BLaER1 treated with 17β-estradiol and CSF1 and Interleukin-3, amounts not matched to agents 10 nM and 100 nM (cell line): ENCODE results near the gene FAM174B.
"Not testable (repeated sequence)": the region's sequence is repeated elsewhere in the genome, so short reads cannot be mapped to it uniquely, and the experiment has no call there.

Experiments used
- H3K27ac ChIP-seq, 11 experiments: shearing (Covaris generic); formaldehyde crosslinking; 2 replicates each; pipeline ENCODE4 v1.8.1; 2022
- H3K27me3 ChIP-seq, 11 experiments: shearing (Covaris generic); formaldehyde crosslinking; 2 replicates each; pipeline ENCODE4 v1.8.1; 2022
- H3K36me3 ChIP-seq, 11 experiments: shearing (Covaris generic); formaldehyde crosslinking; 2 replicates each; pipeline ENCODE4 v1.8.1; 2022
- H3K4me1 ChIP-seq, 10 experiments: shearing (Covaris generic); formaldehyde crosslinking; 2 replicates each; pipeline ENCODE4 v1.8.1; 2022
- H3K4me2 ChIP-seq, 11 experiments: shearing (Covaris generic); formaldehyde crosslinking; 2 replicates each; pipeline ENCODE4 v1.8.1; 2022
- H3K4me3 ChIP-seq, 10 experiments: shearing (Covaris generic); formaldehyde crosslinking; 2 replicates each; pipeline ENCODE4 v1.8.1; 2022
- H3K9ac ChIP-seq, 11 experiments: shearing (Covaris generic); formaldehyde crosslinking; 2 replicates each; pipeline ENCODE4 v1.8.1; 2022
- H3K9me3 ChIP-seq, 11 experiments: shearing (Covaris generic); formaldehyde crosslinking; replicated peaks in 1 of 11; 2 replicates each; pipeline ENCODE4 v1.8.1; 2022
- H4K20me1 ChIP-seq, 11 experiments: shearing (Covaris generic); formaldehyde crosslinking; 2 replicates each; pipeline ENCODE4 v1.8.1; 2022
- Cebpa-rat ChIP-seq, 11 experiments: shearing (Covaris generic); IDR thresholded peaks; 2 replicates each; pipeline ENCODE4 v1.8.1; 2022

FAM174B gene

GRCh38 chr15:92612891-92613290 is 42.7 kb downstream of the FAM174B start:
- Histone ChIP-seq H3K4me3 (no peak overlapping the region), H3K9ac (no peak overlapping the region), H3K27me3 (no peaks in the 10 kb centered on the region), H3K9me3 (peaks cover 0 to 5% (median 0%) of the 10 kb centered on the region in 11 experiments; a peak in 3 of 22 replicates), H3K4me1 (peaks cover 0 to 7% (median 5%) of the 10 kb centered on the region in 10 experiments; a peak in 7 of 20 replicates), H4K20me1 (no peaks in the 10 kb centered on the region), H3K27ac (no peak overlapping the region), H3K36me3 (no peaks in the 10 kb centered on the region), H3K4me2 (no peak overlapping the region)
- no peak for TF ChIP-seq Cebpa-rat (IDR thresholded peaks at IDR 0.05)

- no peak overlapping the region for H3K4me2 ChIP-seq
- no peak overlapping the region for H3K9ac ChIP-seq
- TF ChIP-seq Cebpa-rat (IDR thresholded peaks at IDR 0.05) = no peak
- H3K9me3 ChIP-seq = peaks cover 0 to 5% (median 0%) of the 10 kb centered on the region in 11 experiments; a peak in 3 of 22 replicates
- no peak overlapping the region for H3K27ac ChIP-seq
- no peak overlapping the region for H3K4me3 ChIP-seq
- no peaks in the 10 kb centered on the region for H3K36me3 ChIP-seq
- H4K20me1 ChIP-seq = no peaks in the 10 kb centered on the region
- H3K4me1 ChIP-seq = peaks cover 0 to under 1% (median 0%) of the 10 kb centered on the region in 10 experiments; a peak in 1 of 20 replicates
- no peaks in the 10 kb centered on the region for H3K27me3 ChIP-seq
Measured at GRCh38 chr15:92611995-92612745, 43.4 kb downstream of the FAM174B start.

- Histone ChIP-seq H3K4me1 (no peaks in the 10 kb centered on the region), H3K27me3 (no peaks in the 10 kb centered on the region), H3K9me3 (peaks cover 0 to 12% (median 7%) of the 10 kb centered on the region in 11 experiments; a peak in 14 of 22 replicates), H3K36me3 (no peaks in the 10 kb centered on the region), H3K4me2 (no peak overlapping the region), H3K27ac (no peak overlapping the region), H4K20me1 (no peaks in the 10 kb centered on the region), H3K4me3 (no peak overlapping the region), H3K9ac (no peak overlapping the region)
- TF ChIP-seq Cebpa-rat (IDR thresholded peaks at IDR 0.05) = no peak
Measured at GRCh38 chr15:92611150-92611549, 44.4 kb downstream of the FAM174B start.

GRCh38 chr15:92610101-92610520 is 45.5 kb downstream of the FAM174B start:
- H3K9ac ChIP-seq = no peak overlapping the region
- H3K4me1 ChIP-seq = no peaks in the 10 kb centered on the region
- H4K20me1 ChIP-seq = no peaks in the 10 kb centered on the region
- H3K27me3 ChIP-seq = no peaks in the 10 kb centered on the region
- no peak for TF ChIP-seq Cebpa-rat (IDR thresholded peaks at IDR 0.05)
- no peak overlapping the region for H3K27ac ChIP-seq
- H3K36me3 ChIP-seq = no peaks in the 10 kb centered on the region
- H3K4me2 ChIP-seq = no peak overlapping the region
- no peak overlapping the region for H3K4me3 ChIP-seq
- peaks cover 0 to 20% (median 12%) of the 10 kb centered on the region in 11 experiments; a peak in 16 of 22 replicates for H3K9me3 ChIP-seq

GRCh38 chr15:92608866-92609700 is 46.5 kb downstream of the FAM174B start:
- no peaks in the 10 kb centered on the region for H3K27me3 ChIP-seq
- no peaks in the 10 kb centered on the region for H3K36me3 ChIP-seq
- H3K4me1 ChIP-seq = no peaks in the 10 kb centered on the region
- H3K27ac ChIP-seq = no peak overlapping the region
- no peak for TF ChIP-seq Cebpa-rat (IDR thresholded peaks at IDR 0.05)
- no peak overlapping the region for H3K4me2 ChIP-seq
- no peak overlapping the region for H3K9ac ChIP-seq
- no peaks in the 10 kb centered on the region for H4K20me1 ChIP-seq
- no peak overlapping the region for H3K4me3 ChIP-seq
- peaks cover 0 to 25% (median 15%) of the 10 kb centered on the region in 11 experiments; a peak in 17 of 22 replicates for H3K9me3 ChIP-seq

- H3K4me2 ChIP-seq, H3K4me1 ChIP-seq, H4K20me1 ChIP-seq, H3K9ac ChIP-seq, H3K27ac ChIP-seq, H3K36me3 ChIP-seq, H3K27me3 ChIP-seq, H3K4me3 ChIP-seq: not testable (repeated sequence)
- H3K9me3 ChIP-seq = peaks cover 0 to 27% (median 15%) of the 10 kb centered on the region in 11 experiments; a peak in 17 of 22 replicates
Measured at GRCh38 chr15:92606836-92607150, 48.8 kb downstream of the FAM174B start.

- no peak overlapping the region for H3K4me3 ChIP-seq
- no peak for TF ChIP-seq Cebpa-rat (IDR thresholded peaks at IDR 0.05)
- H3K4me1 ChIP-seq = no peaks in the 10 kb centered on the region
- no peaks in the 10 kb centered on the region for H4K20me1 ChIP-seq
- H3K27me3 ChIP-seq = no peaks in the 10 kb centered on the region
- H3K36me3 ChIP-seq = no peaks in the 10 kb centered on the region
- H3K9ac ChIP-seq = no peak overlapping the region
- H3K9me3 ChIP-seq = peaks cover 0 to 27% (median 15%) of the 10 kb centered on the region in 11 experiments; a peak in 17 of 22 replicates
- H3K4me2 ChIP-seq = no peak overlapping the region
- no peak overlapping the region for H3K27ac ChIP-seq
Measured at GRCh38 chr15:92606126-92606835, 49.3 kb downstream of the FAM174B start.

- H4K20me1 ChIP-seq = no peaks in the 10 kb centered on the region
- H3K9me3 ChIP-seq = peaks cover 0 to 27% (median 15%) of the 10 kb centered on the region in 11 experiments; a peak in 17 of 22 replicates
- H3K36me3 ChIP-seq = no peaks in the 10 kb centered on the region
- no peak overlapping the region for H3K4me2 ChIP-seq
- H3K27me3 ChIP-seq = no peaks in the 10 kb centered on the region
- no peak overlapping the region for H3K4me3 ChIP-seq
- no peak overlapping the region for H3K27ac ChIP-seq
- H3K9ac ChIP-seq = no peak overlapping the region
- H3K4me1 ChIP-seq = no peaks in the 10 kb centered on the region
- no peak for TF ChIP-seq Cebpa-rat (IDR thresholded peaks at IDR 0.05)
Measured at GRCh38 chr15:92605225-92605944, 50.2 kb downstream of the FAM174B start.
